Frontal cortex (tissue), 4 donors: ENCODE measurements around the gene PKP2. TPM values are rescaled to one million over a fixed set of nuclear protein-coding genes. Genes with fewer than 3 reads are reported as not detected.

ENCODE experiments used
- DNase-seq, 2 donors: peaks; one replicate each; pipeline ENCODE4 v3.0.0; 2012; ENCODE audit warnings: low spot score in 2 of 2
- FAIRE-seq: peaks from 2 replicates; lab custom pipeline; 2012; peaks lifted over from hg19 to GRCh38; lab: Jason Lieb, UNC
- total RNA-seq: library from RNA; depleted of rRNA; stranded (reverse); fragments of >200 nt; gene quantifications from one replicate; pipeline ENCODE4 v1.2.3, GENCODE V29; 2014
- donor health status: control.
- donor health status: control.
- donor health status: control.

The PKP2 gene
- total RNA-seq, 1 donor from 2014 or later, result 7.3 TPM

DNA sequence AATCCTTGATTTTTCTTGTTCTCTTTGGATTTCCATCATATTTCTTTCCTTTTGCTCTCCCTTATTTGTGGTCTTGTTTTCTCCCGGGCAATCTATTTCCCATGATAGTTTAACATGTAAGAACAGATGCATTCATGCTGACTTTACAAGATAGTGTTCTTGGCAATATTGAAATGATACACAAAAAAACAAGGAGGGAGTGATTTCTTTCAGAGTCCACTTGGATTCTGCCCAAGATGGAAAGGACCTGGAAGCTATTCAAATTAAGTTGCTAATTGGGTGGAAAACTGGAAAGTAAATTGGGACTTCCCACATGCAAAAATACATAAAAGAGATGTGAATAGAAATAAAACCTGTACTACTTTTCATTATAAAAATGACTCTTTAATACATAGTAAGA, 126.4 kb downstream of the PKP2 start:
- DNase-seq (no peak), FAIRE-seq (no peak)

DNA sequence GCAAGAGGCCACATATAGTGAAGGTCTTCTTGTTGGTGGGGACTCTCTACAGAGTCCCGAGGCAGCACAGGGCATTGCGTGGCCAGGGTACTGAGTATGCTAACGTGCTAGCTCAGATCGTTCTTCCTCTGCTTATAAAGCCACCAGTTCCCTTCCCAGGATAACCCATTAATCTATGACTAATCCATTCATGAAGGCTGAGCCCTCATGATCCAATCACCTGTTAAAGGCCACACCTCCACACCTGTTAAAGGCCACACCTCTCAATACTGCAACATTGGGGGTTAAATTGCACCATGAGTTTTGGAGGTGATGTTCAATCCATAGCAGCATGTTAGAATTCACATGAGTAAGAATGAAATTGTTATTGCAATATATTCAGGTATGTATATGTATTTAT, 128.1 kb downstream of the PKP2 start:
- no peak for FAIRE-seq
- no peak for DNase-seq

DNA sequence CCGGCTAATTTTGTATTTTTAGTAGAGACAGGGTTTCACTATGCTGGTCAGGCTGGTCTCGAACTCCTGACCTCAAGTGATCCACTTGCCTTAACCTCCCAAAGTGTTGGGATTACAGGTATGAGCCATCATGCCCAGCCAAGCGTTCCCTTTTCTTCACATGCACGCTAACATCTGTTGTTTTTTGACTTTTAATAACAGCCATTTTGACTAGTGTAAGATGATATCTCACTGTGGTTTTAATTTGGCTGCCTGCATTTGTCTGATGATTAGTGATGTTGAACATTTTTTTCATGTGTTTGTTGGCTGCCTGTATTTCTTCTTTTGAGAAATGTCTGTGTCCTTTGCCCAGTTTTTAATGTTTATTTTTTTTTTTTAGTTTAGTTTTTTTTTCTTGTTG, 130.7 kb downstream of the PKP2 start:
- DNase-seq (no peak), FAIRE-seq (no peak)

DNA sequence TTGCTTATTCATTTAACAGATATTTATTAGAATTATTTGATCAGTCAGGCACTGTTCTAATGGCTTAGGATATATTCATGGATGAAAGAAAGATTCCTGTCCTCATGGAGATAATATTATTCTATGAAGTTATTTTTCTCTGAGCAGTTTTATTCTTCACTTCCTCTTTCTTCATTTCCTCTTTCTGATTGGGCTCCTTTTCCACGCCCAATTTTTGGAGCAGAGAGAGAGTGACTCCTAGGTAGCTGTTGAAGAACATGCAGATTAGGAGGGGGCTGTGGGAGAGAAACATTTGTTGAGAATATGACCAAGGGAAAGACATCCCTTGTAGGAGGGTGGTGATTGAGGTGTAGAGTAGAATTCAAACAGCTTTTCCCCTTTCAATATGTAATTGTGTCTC, 134.9 kb downstream of the PKP2 start:
- no peak for FAIRE-seq
- DNase-seq, result no peak

DNA sequence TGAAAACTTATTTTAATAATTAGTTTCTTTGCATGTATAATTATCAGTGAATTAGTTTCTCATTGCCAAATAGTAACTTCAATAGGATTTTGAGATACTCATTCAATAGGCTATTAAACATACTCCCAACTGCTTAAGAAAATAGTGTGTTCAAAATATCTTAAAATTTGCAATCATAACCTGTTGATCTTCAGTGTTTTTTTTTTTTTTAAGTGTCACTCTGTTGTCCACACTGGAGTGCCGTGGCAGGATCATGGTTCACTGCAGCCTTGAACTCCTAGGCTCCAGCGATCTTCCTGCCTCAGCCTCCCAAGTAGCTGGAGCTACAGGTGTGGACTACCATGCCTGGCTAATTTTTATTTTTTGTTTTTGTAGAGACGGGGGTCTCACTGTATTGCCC, 139.4 kb downstream of the PKP2 start:
- DNase-seq (no peak), FAIRE-seq (no peak)

DNA sequence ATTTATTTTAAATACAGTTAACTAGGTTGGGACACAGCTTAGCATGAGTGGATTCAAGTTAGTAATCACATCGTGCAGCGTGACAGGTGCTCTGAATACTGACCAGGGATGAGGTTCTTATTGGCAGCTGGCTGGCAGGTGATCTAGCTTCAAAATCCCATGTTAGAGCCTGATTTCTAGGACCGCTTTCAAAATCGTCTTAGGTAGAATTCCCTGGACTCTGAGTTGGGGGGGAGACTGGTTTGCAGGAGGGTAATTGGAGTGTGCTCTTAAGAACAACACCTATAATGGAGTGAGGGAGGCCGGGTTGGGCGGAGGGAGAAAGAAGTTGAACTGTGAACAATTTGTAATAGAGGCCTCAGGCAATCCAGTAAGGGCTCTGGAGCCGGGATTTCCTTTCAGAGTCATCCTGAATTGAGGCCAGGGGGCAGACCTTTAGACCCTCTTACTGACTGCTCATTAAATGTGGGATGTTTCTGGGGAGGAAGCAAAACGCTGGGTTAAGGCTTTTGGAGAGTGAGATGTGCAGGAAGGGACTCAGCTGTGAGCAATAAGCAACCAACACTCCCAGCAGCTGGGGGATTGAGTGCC, 140.0 kb downstream of the PKP2 start:
- FAIRE-seq (no peak), DNase-seq (no peak)

DNA sequence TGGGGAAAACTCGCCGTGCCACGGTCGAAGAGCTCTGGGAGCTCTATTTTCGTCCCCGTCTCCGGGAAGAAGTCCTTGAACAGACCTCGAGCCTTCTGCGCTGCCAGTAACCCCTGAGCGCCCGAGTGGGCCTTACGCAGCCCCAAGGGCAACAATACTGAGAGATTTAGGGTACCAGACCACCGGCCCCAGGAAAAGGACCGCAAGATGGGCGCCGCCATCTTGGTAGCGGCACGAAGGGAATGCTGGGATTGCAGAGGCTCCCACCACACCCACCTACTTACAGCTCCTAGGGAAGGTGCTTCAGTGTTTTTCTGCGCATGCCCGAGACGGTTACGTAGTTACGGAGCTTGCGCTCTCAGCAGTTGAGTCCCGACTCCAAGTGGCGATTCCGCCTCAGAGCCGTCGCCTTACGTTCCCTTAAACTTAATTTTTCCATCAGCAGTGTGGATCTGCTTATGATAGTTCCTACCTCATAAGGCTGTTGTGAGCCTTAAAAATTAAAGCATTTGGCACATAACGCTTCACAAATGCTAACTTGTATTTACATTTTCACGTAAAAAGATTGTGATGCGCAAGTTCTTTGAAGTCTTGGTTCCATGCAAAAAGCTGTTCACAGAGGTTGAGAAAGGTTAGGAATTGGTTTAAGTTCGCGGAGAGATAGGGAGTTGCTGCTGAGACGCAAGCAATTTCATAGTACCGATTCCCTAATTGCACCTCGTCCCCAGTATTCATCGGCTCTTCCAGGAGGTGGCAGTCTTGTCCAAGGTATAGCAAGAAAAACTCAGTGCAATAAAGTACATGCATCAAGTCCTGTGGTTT, 140.7 kb downstream of the PKP2 start, which contains the start of gene YARS2:
YARS2 (minus strand) TSS at position 244 of the 822 bp plus-strand sequence; CDS start at position 221, 23 bp downstream.
- DNase-seq (peak; percentile 68 to 72), FAIRE-seq (no peak)

DNA sequence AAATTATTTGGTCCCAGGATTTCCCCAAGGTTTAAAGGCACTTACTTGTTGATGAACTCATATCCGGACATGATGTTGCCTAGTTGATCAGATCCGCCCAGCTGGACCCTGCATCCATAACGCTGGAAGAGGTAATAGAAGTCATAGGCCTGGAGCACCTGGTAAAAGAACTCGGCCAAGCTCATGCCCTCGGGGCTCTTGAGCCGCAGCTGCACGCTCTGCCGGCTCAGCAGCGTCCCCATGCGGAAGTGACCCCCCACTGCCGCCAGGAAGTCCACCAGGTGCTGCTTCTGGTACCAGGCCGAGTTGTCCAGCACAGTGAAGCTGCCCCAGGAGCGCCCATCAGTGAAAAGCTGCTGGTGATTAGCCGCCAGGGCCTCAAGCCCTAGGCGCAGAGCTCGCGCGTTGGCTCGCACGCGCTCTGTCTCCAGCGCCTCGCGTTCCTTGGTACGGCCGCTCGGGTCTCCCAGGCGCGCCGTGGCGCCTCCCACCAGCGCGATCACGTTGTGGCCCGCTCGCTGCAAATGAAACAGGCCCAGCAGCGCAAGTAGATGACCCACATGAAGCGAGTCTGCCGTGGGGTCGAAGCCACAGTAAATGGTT, 141.4 kb downstream of the PKP2 start:
- FAIRE-seq, result no peak
- DNase-seq, result peak; percentile 13 to 14

DNA sequence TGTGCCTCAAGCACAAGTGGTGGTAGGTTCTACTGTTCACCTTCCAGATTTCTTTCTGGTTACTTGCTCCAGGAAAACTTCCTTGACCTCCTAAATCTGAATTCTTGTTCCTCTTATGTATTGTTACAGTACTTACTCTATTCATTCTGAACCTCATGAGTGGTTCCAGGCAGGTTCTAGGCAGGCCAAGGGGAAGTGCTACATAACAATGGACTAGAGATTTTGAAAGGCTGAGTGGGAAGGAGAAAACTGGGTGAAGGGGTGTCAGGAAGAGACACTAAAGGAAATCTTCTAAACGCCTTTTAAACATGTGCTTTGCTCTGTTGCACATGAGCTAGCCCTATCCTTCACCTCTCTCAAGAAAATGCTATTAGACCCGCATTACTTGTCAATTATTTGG, 142.5 kb downstream of the PKP2 start:
- FAIRE-seq, result no peak
- no peak for DNase-seq

DNA sequence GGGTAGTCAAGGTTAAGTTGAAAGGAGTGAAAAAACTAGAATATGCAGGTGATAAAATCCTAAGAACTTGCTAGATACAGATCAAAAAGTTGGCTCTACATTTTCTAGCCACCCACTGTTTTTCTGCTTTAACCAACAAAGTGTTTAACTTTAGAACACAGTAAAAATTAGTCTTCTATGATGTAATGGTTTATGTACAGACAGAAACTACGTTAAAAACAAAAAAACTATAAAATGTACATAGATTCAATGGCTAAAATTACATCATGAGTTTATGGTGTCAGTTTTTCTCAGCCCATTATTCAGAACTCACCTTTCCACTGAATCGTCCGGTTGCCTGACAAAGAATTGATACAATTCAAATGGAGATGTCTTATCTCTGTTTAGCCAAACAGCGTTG, 143.0 kb downstream of the PKP2 start:
- no peak for DNase-seq
- no peak for FAIRE-seq

DNA sequence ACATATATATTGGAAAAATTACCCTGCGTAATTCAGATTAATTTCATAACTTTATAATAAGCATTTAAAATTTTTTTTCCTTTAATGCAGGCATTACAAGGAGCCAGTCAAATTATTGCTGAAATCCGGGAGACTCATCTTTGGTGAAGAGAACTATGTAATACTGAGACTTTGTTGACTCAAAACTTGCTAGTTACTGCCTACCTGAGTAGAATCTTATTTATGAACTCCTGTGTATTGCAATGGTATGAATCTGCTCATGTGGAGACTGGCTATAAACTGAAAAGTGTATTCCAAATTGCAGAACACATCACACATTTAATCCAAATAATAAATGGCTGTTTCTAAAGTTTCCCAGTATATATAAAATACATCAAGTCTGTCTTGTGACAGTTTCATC, 153.3 kb downstream of the PKP2 start:
- no peak for DNase-seq
- FAIRE-seq, result no peak

DNA sequence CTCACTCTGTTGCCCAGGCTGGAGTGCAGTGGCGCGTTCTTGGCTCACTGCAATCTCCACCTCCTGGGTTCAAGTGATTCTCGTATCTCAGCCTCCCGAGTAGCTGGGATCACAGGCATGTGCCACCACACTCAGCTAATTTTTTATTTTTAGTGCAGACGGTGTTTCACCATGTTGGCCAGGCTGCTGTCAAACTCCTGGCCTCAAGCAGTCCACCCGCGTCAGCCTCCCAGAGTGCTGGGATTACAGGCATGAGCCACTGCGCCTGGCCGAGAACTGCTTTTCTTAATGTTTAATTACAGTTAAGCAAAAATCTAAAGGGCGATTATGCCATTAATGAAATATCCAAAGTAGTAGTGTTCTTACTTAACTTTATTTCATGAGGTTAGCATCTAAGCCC, 154.4 kb downstream of the PKP2 start:
- no peak for FAIRE-seq
- DNase-seq, result no peak

Other genes with a start within 250 kb of the PKP2 start
- 209 TPM for gene DNM1L, start 217.5 kb downstream of the PKP2 start, total RNA-seq
- 24.1 TPM for gene YARS2, start 140.9 kb downstream of the PKP2 start, total RNA-seq